ENCODE data around the gene ST6GALNAC1. TPM values are rescaled to one million over a fixed set of nuclear protein-coding genes. Genes with fewer than 3 reads are reported as not detected.
A peak's percentile ranks its signal among the peaks of the same experiment; 100 is the strongest.

The ST6GALNAC1 gene
- total and polyA plus RNA-seq, 8 donors: 0.34 to 4.9 (median 1.2) TPM

GRCh38 chr17:76682296-76682695, 38.7 kb upstream of the ST6GALNAC1 start:
- H3K27ac ChIP-seq: no peak overlapping the region
- no peak for TF ChIP-seq CTCF (IDR thresholded peaks at IDR 0.05)
- no peak for FAIRE-seq
- H3K9me3 ChIP-seq: no peaks in the 10 kb centered on the region
- 86 to 90% methylated on average over 12 of the region's 12 CpGs for WGBS, 2 donors
- DNase-seq: no peak
- H3K27me3 ChIP-seq: no peaks in the 10 kb centered on the region
- no peak overlapping the region for H3K4me3 ChIP-seq
- no peaks in the 10 kb centered on the region for H3K36me3 ChIP-seq
- intact Hi-C loops (cut with DNase I): no loop called here
- no peaks in the 10 kb centered on the region for H3K4me1 ChIP-seq
- ATAC-seq: no peak

- WGBS, 2 donors: 63 to 70% methylated on average over 16 of the region's 16 CpGs
- H3K9me3 ChIP-seq: no peaks in the 10 kb centered on the region
- peak; percentile 38 to 83 (median 70) for ATAC-seq
- no peak for FAIRE-seq
- H3K36me3 ChIP-seq: no peaks in the 10 kb centered on the region
- H3K27me3 ChIP-seq: no peaks in the 10 kb centered on the region
- TF ChIP-seq CTCF (IDR thresholded peaks at IDR 0.05): peak in 3 of 4 donors; percentile 35 to 58 (median 48)
- H3K4me3 ChIP-seq: no peak overlapping the region
- H3K4me1 ChIP-seq: no peaks in the 10 kb centered on the region
- peak; percentile 30 to 74 (median 62) for DNase-seq
- H3K27ac ChIP-seq: no peak overlapping the region
- intact Hi-C loops (cut with DNase I): no loop called here
These were observed 37.9 kb upstream of the ST6GALNAC1 start for GRCh38 chr17:76681222-76682137.

- Histone ChIP-seq H3K4me3 (no peak overlapping the region), H3K36me3 (no peaks in the 10 kb centered on the region), H3K27ac (no peak overlapping the region), H3K4me1 (no peaks in the 10 kb centered on the region), H3K27me3 (no peaks in the 10 kb centered on the region), H3K9me3 (no peaks in the 10 kb centered on the region)
- FAIRE-seq (no peak), DNase-seq (no peak), ATAC-seq (no peak)
- WGBS, 2 donors: 73 to 79% methylated on average over 1 of the region's 1 CpG
- intact Hi-C loops (cut with DNase I): no loop called here
- TF ChIP-seq CTCF (IDR thresholded peaks at IDR 0.05): no peak
These were observed 35.7 kb upstream of the ST6GALNAC1 start for GRCh38 chr17:76679239-76679638.

GRCh38 chr17:76678330-76678729, 34.8 kb upstream of the ST6GALNAC1 start:
- Histone ChIP-seq H3K27ac (no peak overlapping the region), H3K27me3 (no peaks in the 10 kb centered on the region), H3K9me3 (no peaks in the 10 kb centered on the region), H3K4me3 (no peak overlapping the region), H3K36me3 (no peaks in the 10 kb centered on the region), H3K4me1 (no peaks in the 10 kb centered on the region)
- no peak for TF ChIP-seq CTCF (IDR thresholded peaks at IDR 0.05)
- DNase-seq (no peak), FAIRE-seq (no peak), ATAC-seq (peak in 1 of 4 donors; percentile 33)
- intact Hi-C loops (cut with DNase I): no loop called here
- 79% methylated on average over 12 of the region's 12 CpGs for WGBS, 2 donors

GRCh38 chr17:76677406-76677805, 33.8 kb upstream of the ST6GALNAC1 start:
- Histone ChIP-seq H3K9me3 (no peaks in the 10 kb centered on the region), H3K36me3 (no peaks in the 10 kb centered on the region), H3K4me3 (no peak overlapping the region), H3K27me3 (no peaks in the 10 kb centered on the region), H3K27ac (no peak overlapping the region), H3K4me1 (peaks cover 0 to 5% (median 3%) of the 10 kb centered on the region in 3 donors)
- no peak for FAIRE-seq
- intact Hi-C loops (cut with DNase I): no loop called here
- WGBS, 2 donors: 91 to 93% methylated on average over 16 of the region's 16 CpGs
- TF ChIP-seq CTCF (IDR thresholded peaks at IDR 0.05): no peak
- DNase-seq: no peak
- ATAC-seq: no peak

All from pancreas (tissue), 10 donors.